Fibroblast of peridontal ligament (primary cell): ENCODE measurements around the gene OR10G8.

Experiments used
- DNase-seq: peaks from one replicate; pipeline ENCODE4 v3.0.0-alpha.2; 2010; ENCODE audit errors: extremely low read depth

The OR10G8 gene

GRCh38 chr11:124077266-124077665 lies 50.7 kb downstream of the OR10G8 start:
- DNase-seq: no peak

GRCh38 chr11:124078591-124078990 lies 52.0 kb downstream of the OR10G8 start:
- no peak for DNase-seq

- DNase-seq: no peak
These were observed 53.2 kb downstream of the OR10G8 start for GRCh38 chr11:124079631-124080326.
